ENCODE measurements around the gene EGFR.

Gene EGFR

DNA sequence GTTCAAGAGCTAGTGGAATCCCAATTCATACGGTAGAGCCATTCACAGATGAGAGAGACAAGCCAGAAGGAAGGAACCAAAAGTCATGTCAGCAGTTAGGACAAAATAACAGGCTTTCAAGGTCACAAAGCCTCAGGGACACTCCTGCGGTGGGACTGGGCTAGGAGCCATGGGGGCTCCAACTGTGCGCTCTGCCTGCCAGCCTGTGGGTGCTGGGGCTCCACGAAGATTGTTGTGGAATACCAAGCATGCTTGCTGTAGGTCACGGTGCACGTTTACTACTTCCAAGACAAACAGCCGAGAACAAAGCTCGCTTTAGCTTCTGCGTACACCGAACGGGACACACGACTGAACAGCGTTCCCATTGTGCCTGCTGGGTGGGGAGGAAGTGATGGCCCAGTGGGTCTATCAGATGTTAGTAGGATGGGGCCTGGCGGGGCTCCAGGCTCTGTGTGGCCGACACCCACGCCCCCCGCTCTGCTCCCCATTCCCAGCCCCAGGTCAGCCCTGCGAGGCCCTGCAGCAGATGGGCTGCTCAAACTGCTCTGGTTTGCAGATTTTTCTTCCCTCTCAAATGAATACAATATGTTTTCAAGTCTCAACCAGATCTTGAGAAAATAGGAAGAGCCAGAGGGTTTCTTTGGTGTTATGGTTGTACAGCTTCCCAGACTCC is 158.9 kb downstream of the EGFR start:
- H3K4me3 Mint-ChIP-seq: no peak overlapping the region
- no peak overlapping the region for H3K27ac Mint-ChIP-seq
- H3K36me3 Mint-ChIP-seq: no peaks in the 10 kb centered on the region
- no peaks in the 10 kb centered on the region for H3K4me1 Mint-ChIP-seq
- CTCF ChIA-PET: no interaction called here
- no peaks in the 10 kb centered on the region for H3K9me3 Mint-ChIP-seq
- no peak for DNase-seq
- peaks cover 6% of the 10 kb centered on the region for H3K27me3 Mint-ChIP-seq

DNA sequence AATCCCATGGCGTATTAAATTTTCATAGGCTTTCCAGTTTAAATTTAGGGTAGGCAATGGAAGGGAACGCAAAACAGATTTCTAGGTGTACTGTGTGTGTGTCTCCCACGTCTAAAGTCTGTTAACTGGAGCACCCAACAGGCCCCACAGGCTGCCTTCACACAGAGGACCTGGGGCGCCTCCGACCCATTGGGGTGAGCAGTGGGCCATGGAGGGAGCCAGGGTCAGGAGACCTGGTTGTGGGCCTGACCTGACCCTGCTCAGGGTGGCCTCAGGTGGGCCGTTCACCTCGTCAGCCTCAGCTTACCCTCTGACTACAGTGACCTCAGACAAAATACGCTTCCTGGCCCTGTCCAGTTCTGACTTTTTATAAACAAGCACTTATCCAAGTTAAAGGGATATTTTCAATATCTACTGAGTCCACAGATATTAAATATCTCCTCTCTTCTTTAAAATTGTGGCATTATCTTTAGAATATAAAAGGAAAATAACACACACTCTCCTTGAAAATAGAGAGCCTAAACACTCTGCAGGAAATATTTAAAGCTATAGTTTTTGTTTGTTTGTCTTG is 159.6 kb downstream of the EGFR start:
- CTCF ChIA-PET: no interaction called here

DNA sequence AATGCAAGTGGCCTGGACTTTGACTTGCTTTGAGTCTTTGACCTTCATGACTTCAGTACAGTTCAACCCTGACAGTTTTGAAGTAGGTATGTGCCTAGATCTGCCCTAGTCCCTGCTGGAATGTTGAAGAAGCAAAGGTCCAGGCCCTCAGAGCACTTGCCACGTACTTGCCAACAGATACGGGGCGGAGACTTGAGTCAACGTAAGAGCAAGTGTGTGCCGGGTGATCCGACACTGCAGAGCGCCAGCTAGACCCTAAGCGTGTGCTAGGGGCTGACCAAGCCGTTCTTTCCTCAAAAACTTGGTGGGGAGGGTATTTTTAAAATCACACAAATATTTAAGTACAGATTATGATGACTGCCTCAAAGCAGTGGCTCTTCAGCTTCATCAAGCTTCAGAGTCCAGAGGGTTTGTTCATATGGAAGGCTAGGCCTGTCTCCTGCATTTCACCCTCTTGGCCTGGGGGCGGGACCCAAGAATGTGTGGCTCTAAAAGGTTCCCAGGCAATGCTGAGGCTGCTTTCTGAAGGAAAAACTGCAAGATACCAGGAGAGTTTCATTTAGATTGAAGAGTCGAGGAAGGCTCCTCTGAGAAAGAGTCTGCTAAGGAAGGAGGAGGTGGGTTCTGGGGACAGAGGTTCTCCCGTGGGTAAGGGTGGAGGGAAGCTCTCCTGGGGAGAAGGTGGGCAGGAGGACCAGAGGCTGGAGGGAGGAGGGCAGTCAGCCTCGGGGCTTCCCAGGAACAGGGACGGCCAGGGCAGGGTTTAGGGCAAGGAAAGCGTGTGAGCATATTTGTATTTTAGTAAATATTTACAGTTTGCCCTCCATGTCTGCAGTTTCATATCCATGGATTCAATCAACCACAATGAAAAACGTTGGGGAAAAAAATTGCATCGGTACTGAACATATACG is 160.3 kb downstream of the EGFR start:
- peaks cover 6% of the 10 kb centered on the region for H3K27me3 Mint-ChIP-seq
- no peaks in the 10 kb centered on the region for H3K9me3 Mint-ChIP-seq
- no peaks in the 10 kb centered on the region for H3K4me1 Mint-ChIP-seq
- H3K4me3 Mint-ChIP-seq: no peak overlapping the region
- no peaks in the 10 kb centered on the region for H3K36me3 Mint-ChIP-seq
- no peak overlapping the region for H3K27ac Mint-ChIP-seq
- CTCF ChIA-PET: no interaction called here
- DNase-seq: no peak

More for the DNA sequence above, 159.6 kb downstream of the EGFR start:
- Mint-ChIP-seq H3K9me3 (no peaks in the 10 kb centered on the region), H3K4me3 (no peak overlapping the region), H3K36me3 (no peaks in the 10 kb centered on the region), H3K27me3 (peaks cover 6% of the 10 kb centered on the region), H3K4me1 (no peaks in the 10 kb centered on the region), H3K27ac (no peak overlapping the region)
- no peak for DNase-seq

DNA sequence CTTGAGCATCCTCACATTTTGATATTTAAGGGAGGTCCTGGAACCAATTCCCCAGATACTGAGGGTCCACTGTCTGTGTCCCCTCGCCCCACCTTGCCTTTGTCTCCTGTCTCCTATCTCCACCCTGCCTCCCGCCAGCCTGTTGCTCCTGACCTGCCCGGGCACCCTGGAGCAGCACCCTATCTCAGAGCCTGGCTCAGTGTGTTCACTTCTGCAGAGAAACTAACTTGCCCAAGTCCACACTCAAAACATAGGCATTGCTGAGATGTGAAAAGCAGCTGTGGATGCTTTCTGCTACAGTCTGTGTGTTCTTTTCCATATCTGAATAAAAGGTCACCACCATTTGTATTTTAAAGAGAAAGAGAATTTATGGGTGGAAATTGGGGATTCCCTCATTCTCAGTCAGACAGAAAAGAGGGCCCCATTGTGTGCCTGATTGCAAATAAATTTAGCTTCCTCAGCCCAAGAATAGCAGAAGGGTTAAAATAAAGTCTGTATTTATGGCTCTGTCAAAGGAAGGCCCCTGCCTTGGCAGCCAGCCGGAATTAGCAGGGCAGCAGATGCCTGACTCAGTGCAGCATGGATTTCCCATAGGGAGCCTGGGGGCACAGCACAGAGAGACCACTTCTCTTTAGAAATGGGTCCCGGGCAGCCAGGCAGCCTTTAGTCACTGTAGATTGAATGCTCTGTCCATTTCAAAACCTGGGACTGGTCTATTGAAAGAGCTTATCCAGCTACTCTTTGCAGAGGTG is 161.3 kb downstream of the EGFR start:
- Mint-ChIP-seq H3K27me3 (peaks cover 6% of the 10 kb centered on the region), H3K4me1 (no peaks in the 10 kb centered on the region)

DNA sequence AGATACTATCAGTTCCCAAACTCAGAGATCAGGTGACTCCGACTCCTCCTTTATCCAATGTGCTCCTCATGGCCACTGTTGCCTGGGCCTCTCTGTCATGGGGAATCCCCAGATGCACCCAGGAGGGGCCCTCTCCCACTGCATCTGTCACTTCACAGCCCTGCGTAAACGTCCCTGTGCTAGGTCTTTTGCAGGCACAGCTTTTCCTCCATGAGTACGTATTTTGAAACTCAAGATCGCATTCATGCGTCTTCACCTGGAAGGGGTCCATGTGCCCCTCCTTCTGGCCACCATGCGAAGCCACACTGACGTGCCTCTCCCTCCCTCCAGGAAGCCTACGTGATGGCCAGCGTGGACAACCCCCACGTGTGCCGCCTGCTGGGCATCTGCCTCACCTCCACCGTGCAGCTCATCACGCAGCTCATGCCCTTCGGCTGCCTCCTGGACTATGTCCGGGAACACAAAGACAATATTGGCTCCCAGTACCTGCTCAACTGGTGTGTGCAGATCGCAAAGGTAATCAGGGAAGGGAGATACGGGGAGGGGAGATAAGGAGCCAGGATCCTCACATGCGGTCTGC is 162.2 kb downstream of the EGFR start:
- no peaks in the 10 kb centered on the region for H3K9me3 Mint-ChIP-seq
- CTCF ChIA-PET: no interaction called here
- H3K4me1 Mint-ChIP-seq: no peaks in the 10 kb centered on the region
- no peak overlapping the region for H3K4me3 Mint-ChIP-seq
- peaks cover 6% of the 10 kb centered on the region for H3K27me3 Mint-ChIP-seq
- H3K27ac Mint-ChIP-seq: no peak overlapping the region
- no peaks in the 10 kb centered on the region for H3K36me3 Mint-ChIP-seq
- no peak for DNase-seq

More for the DNA sequence above, 161.3 kb downstream of the EGFR start:
- Mint-ChIP-seq H3K9me3 (no peaks in the 10 kb centered on the region), H3K36me3 (no peaks in the 10 kb centered on the region), H3K27ac (no peak overlapping the region), H3K4me3 (no peak overlapping the region)
- DNase-seq: no peak
- CTCF ChIA-PET: no interaction called here

DNA sequence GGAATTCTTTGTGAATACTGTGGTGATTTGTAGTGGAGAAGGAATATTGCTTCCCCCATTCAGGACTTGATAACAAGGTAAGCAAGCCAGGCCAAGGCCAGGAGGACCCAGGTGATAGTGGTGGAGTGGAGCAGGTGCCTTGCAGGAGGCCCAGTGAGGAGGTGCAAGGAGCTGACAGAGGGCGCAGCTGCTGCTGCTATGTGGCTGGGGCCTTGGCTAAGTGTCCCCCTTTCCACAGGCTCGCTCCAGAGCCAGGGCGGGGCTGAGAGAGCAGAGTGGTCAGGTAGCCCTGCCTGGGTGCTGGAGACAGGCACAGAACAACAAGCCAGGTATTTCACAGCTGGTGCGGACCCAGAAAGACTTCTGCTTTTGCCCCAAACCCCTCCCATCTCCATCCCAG is 162.9 kb downstream of the EGFR start:
- Mint-ChIP-seq H3K27ac (no peak overlapping the region), H3K36me3 (no peaks in the 10 kb centered on the region), H3K4me3 (no peak overlapping the region), H3K9me3 (no peaks in the 10 kb centered on the region), H3K4me1 (no peaks in the 10 kb centered on the region), H3K27me3 (peaks cover 6% of the 10 kb centered on the region)
- no peak for DNase-seq
- CTCF ChIA-PET: no interaction called here

DNA sequence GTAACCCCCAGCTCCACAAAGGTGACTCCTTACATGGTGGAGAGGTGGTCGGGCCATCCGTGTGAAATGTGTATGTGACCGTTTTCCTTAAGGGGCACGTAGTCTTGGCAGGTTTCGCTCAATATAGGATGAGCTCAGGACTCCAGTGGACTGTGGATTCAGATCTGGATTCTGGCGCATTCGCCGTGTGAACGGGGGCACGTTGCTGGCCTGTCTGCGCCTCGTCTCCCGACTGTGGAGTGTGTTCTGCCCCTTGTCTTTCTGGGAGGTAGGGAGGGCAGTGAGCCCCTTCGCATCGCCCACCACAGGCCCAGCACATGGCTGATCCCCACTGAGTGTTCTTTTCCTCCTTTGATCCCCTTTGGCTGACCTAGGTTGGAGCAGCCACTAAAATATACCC is 165.1 kb downstream of the EGFR start:
- no peaks in the 10 kb centered on the region for H3K9me3 Mint-ChIP-seq
- peaks cover 8% of the 10 kb centered on the region for H3K27me3 Mint-ChIP-seq
- H3K4me1 Mint-ChIP-seq: no peaks in the 10 kb centered on the region
- no peak overlapping the region for H3K4me3 Mint-ChIP-seq
- H3K36me3 Mint-ChIP-seq: no peaks in the 10 kb centered on the region
- DNase-seq: no peak
- H3K27ac Mint-ChIP-seq: no peak overlapping the region
- CTCF ChIA-PET: no interaction called here

DNA sequence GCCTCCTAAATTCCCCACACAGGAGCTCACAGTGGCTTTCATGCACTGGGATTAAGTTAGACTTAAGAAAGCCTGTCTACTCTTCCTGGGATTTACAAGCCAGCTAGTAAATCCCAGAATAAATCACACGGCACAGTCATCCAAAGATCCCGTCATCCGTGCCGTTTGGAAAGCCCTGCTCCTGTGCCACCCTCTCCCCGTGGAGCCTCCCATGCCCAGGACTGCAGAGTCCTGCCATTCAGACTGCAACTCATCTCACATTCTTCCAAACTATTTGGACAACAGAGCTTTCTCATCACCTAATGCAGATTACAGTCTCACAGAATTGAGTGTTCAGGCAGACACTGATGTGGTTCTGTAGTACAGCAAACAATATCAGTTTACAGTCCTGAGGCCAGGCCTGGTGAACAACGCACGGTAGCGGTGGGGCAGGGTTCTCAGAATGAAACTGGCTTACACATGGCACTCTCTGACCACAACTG is 166.5 kb downstream of the EGFR start:
- DNase-seq: no peak
- no peak overlapping the region for H3K27ac Mint-ChIP-seq
- H3K9me3 Mint-ChIP-seq: no peaks in the 10 kb centered on the region
- no peak overlapping the region for H3K4me3 Mint-ChIP-seq
- no peaks in the 10 kb centered on the region for H3K4me1 Mint-ChIP-seq
- CTCF ChIA-PET: no interaction called here
- H3K27me3 Mint-ChIP-seq: peaks cover 3% of the 10 kb centered on the region
- H3K36me3 Mint-ChIP-seq: no peaks in the 10 kb centered on the region

DNA sequence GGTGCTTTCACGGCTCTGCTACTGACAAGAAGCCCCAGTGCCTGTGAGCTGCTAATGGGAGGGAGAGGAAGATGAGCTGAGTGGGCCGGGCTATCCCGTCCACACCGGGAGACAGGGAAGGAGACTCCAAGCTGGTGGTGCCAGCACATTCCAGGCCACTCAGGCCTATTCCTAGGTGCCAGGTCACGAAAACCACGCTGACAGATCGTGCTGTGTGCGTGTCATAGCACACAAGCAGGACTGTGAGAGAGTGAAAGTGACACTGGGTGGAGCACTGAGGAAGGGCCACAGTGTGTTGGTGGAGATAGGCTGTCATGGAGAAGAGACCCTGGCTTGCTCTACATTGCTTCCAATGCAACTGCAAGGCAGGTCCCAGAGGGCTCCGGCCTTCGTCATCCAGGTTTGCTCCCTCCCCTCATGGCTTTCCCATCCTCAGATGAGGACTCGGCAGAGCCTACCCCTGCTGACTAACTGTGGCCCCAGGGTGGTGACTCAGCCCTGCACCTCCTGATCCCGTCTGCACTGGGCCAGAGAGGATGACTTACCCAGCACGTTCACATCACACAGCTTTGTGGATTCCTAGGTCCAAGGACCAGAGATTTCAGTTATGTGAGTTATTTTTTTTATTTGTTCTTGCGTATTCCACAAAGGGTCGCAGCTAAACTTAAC is 167.3 kb downstream of the EGFR start:
- H3K36me3 Mint-ChIP-seq: no peaks in the 10 kb centered on the region
- H3K27me3 Mint-ChIP-seq: peaks cover 3% of the 10 kb centered on the region
- H3K4me3 Mint-ChIP-seq: no peak overlapping the region
- CTCF ChIA-PET: no interaction called here
- no peak for DNase-seq
- H3K9me3 Mint-ChIP-seq: no peaks in the 10 kb centered on the region
- no peaks in the 10 kb centered on the region for H3K4me1 Mint-ChIP-seq
- H3K27ac Mint-ChIP-seq: no peak overlapping the region

DNA sequence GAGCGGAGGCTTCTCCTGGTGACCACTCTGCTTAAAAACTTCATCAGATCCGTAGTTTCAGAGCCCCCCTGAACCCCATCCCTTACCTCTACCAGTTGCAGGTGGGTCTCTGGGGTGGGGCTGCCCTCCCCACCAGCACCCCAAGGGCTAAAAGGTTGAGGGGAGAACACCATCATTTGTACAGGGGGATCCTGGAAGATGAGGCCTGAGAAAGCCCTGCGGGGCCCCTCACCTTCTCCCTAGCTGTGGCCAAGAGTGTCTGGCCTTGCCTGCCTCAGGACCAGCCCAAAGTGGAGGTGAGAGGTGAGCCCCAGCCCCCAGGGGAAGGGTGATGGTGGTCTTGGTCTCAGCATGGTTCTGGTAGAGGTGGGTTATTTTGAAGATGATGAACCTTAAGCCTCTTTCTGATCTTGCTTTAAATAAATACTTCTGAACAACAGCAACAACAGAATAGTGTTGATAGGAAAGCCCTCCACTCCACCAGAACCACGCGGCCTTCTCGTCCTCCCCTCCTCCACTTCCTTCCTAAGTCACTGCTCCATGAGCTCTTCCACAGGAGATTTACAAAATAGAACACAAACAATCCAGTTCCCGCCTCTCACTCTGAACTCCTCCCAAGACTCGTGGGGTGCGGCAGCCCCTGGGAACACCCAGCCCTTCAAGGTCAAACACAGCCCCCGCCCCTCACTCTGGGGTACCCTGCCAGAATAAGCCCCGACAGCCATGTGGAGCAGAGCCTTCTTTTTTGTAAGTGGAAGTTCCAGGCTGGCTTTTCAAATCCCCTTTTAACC is 169.1 kb downstream of the EGFR start:
- peaks cover 3% of the 10 kb centered on the region for H3K27me3 Mint-ChIP-seq
- H3K9me3 Mint-ChIP-seq: no peaks in the 10 kb centered on the region
- no peaks in the 10 kb centered on the region for H3K4me1 Mint-ChIP-seq
- H3K36me3 Mint-ChIP-seq: no peaks in the 10 kb centered on the region
- H3K4me3 Mint-ChIP-seq: no peak overlapping the region
- CTCF ChIA-PET: no interaction called here
- no peak for DNase-seq
- H3K27ac Mint-ChIP-seq: no peak overlapping the region

DNA sequence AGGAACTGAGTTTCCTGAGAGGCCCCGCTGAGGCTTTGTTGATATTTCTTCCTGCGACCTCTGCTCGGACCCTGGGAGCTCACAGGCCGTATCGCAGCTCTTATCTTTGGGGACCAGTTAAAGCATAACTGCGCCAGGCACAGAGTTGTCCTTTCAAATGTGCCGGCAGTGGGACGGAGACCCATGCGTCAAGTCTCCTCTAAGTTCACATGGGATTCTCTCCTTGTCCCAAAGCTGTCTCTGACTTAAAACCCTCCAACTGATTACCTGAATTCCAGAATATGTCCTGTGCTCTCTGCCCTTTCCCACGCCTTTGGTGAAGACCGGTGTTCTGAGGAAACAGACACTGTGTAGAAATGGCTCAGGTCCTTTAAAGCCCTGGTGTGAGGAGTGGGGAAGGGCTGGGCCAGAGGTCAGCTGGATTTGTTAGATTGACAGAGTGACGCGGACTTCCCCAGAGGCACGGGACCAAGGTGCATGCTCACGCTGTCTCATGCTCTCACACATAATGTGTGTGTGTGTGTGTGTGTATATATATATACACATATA is 169.8 kb downstream of the EGFR start:
- Mint-ChIP-seq H3K9me3 (no peaks in the 10 kb centered on the region), H3K4me1 (no peaks in the 10 kb centered on the region), H3K4me3 (no peak overlapping the region), H3K27me3 (peaks cover 3% of the 10 kb centered on the region), H3K36me3 (no peaks in the 10 kb centered on the region), H3K27ac (no peak overlapping the region)
- CTCF ChIA-PET: no interaction called here
- no peak for DNase-seq

DNA sequence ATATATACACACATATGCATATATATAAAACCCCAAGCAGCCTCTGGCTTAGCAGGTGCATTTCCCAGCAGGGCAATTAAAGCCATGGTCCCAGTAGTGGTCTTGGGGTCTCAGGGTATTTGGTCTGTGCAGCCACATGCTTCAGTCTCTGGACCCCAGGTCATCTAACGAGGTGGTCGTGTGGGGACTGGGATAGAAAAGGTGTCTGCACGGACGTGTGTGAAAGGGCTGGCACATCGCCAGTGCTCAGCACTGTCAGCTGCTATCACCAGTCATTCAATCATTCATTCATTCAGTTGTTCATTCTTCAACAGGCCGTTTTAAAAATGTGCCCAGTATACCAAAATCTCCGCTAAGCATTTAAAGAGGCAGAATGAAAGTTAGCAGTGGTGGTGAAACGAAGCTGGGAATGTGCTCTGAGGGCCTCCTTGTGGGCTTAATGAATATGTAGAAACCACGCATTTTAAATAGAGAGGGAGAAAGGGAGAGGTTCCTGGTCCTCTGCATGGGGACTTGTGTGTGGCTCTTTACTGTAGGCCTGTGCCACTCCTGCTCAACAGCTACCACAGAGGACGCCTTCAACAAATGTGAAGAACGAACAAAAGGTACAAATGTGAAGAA is 170.4 kb downstream of the EGFR start:
- Mint-ChIP-seq H3K9me3 (no peaks in the 10 kb centered on the region), H3K27me3 (peaks cover 3% of the 10 kb centered on the region), H3K4me1 (no peaks in the 10 kb centered on the region), H3K27ac (no peak overlapping the region), H3K36me3 (no peaks in the 10 kb centered on the region), H3K4me3 (no peak overlapping the region)
- CTCF ChIA-PET: no interaction called here
- DNase-seq: no peak
